GM23248 (cell line): ENCODE data around the gene FCRL1.

Experiments
- EZH2 ChIP-seq: fragments of 200-600 bp; sonication (generic); IDR thresholded peaks from 2 replicates; pipeline ENCODE4 v1.6.1; 2018; ENCODE audit warnings: antibody characterized with exemption, mild to moderate bottlenecking; ENCODE audit not compliant: insufficient read depth, poor library complexity, severe bottlenecking
- EZH2phosphoT487 ChIP-seq: fragments of 200-600 bp; sonication (generic); IDR thresholded peaks from 2 replicates; pipeline ENCODE4 v1.6.1; 2018; ENCODE audit warnings: antibody characterized with exemption, moderate library complexity, mild to moderate bottlenecking, low read depth; ENCODE audit not compliant: insufficient read depth

GRCh38 chr1:157829711-157830110, 9.8 kb upstream of the FCRL1 start:
- TF ChIP-seq EZH2phosphoT487 (no peak), EZH2 (no peak)
